GM13976 (cell line): ENCODE data around the gene ENAH.

ENCODE experiments used
- DNase-seq: peaks from one replicate; pipeline ENCODE4 v3.0.0; 2012; ENCODE audit warnings: low spot score
- CTCF ChIP-seq: IDR thresholded peaks from 2 replicates; pipeline ENCODE4 v1.5.1; 2012; ENCODE audit warnings: borderline replicate concordance, mild to moderate bottlenecking; ENCODE audit not compliant: insufficient read depth; ENCODE audit errors: extremely low read depth, missing control alignments, control extremely low read depth
- in situ Hi-C: fragments of 300-500 bp; cut with MboI; formaldehyde crosslinking; loops from one replicate; pipeline ENCODE4 v1.12.0; 2022; ENCODE audit warnings: low sequenced_read_pairs, mixed read lengths, inconsistent platforms; ENCODE audit not compliant: unreplicated experiment

Gene ENAH

GRCh38 chr1:225500624-225501192 is 152.2 kb downstream of the ENAH start:
- TF ChIP-seq CTCF, result no peak
- in situ Hi-C loops, result no loop called here
- DNase-seq, result no peak

GRCh38 chr1:225498549-225499136 is 154.3 kb downstream of the ENAH start:
- in situ Hi-C loops, result no loop called here
- TF ChIP-seq CTCF, result no peak
- DNase-seq, result no peak

GRCh38 chr1:225494789-225495359 is 158.0 kb downstream of the ENAH start:
- DNase-seq, result no peak
- no peak for TF ChIP-seq CTCF
- in situ Hi-C loops, result no loop called here

- in situ Hi-C loops, result no loop called here
- DNase-seq, result no peak
- TF ChIP-seq CTCF, result no peak
These were observed 159.2 kb downstream of the ENAH start for GRCh38 chr1:225493591-225494246.

- DNase-seq, result no peak
- in situ Hi-C loops, result no loop called here
- TF ChIP-seq CTCF, result no peak
These were observed 164.2 kb downstream of the ENAH start for GRCh38 chr1:225488676-225489075.

- TF ChIP-seq CTCF, result no peak
- DNase-seq, result no peak
- in situ Hi-C loops, result no loop called here
These were observed 166.1 kb downstream of the ENAH start for GRCh38 chr1:225486856-225487255.
